Activated T-helper 1 cell treated with anti-CD3 and anti-CD28 coated beads, Interleukin-2, amount 50 U/mL, for 16 hours (primary cell): ENCODE results near the gene PAN3.

Experiments used
- DNase-seq, 2 donors: peaks; one replicate each; pipeline ENCODE4 v3.0.0-alpha.2; 2020; ENCODE audit warnings: low read depth in 1 of 2, low spot score in 1 of 2

The PAN3 gene

DNA sequence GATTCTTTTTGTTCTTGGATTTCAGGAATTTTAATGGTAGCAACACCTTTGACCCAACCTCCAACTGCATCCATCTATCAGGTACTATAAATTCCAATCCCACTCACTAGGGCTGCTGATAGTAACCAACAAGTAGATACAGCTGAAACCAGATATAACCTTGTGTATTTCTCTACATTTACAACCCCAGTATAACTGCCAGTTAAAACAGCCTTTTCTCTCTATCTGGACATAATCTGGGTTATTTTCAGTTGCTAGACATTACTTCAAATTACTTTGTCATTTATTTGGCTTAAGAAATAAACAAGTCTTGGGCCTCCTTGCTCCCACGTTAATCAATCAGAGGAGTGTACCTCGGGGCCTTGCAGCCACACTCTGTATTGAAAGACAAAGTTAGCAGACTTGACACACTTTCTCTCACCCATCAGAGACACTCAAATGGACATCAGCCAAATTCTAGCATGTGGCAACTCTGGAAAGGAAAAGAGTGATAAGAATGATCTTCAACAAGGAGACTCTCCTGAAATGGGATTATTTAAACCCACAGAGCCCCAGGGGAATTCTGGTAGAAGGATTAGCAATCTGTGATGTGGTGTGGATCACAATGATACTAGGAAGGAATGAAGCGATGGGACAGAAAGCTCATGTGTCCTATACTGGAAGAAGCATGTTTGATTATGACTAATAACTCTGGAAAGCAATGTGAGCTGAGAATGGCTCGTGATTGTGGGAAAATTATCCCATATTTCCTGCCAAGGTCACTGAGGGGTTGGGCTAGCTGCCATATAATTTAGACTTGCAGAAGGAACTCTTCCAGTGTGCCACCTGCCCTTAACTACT, 199.0 kb downstream of the PAN3 start:
- no peak for DNase-seq

GRCh38 chr13:28338006-28338574, 199.7 kb downstream of the PAN3 start:
- DNase-seq = no peak

DNA sequence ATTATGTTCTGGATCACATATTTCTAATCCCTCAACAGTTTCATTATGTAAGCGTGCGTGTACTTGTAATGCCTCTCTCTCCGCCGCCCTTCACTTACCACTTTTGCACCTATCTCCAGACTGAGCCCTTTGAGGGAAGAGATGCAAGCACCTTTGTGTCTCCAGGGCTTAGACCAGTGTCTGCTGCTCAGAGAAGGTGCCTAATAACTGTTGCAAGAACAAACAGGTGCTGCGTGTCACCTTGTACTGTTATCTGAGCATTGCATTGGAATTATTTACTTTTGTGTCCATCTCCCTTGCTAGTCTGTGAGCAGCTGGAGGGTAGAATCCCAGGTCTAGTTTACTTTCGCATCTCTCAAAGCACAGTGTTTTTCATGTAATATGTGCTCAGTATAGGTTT, 200.4 kb downstream of the PAN3 start:
- DNase-seq = no peak

DNA sequence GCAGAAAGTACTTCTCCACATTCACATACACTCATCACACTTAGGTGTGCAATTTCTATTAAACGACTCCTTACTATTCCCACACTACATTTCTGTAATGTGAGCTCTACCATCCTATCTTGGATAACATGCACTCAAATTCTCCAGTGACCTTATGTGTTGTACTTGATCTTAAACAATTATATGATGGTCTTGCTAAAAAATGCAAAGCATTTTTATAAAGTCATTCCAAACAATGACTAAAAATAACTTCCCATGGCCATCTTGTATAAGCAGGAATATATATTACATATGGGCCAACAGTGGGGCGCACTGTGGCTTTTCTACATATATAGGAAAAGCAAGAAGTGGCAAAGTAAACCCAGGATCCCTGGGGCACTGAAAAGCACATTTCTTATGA, 201.1 kb downstream of the PAN3 start:
- no peak for DNase-seq

- no peak for DNase-seq
Measured at GRCh38 chr13:28340272-28340793, 202.0 kb downstream of the PAN3 start.

- DNase-seq = no peak
Measured at GRCh38 chr13:28342251-28342650, 203.9 kb downstream of the PAN3 start.

DNA sequence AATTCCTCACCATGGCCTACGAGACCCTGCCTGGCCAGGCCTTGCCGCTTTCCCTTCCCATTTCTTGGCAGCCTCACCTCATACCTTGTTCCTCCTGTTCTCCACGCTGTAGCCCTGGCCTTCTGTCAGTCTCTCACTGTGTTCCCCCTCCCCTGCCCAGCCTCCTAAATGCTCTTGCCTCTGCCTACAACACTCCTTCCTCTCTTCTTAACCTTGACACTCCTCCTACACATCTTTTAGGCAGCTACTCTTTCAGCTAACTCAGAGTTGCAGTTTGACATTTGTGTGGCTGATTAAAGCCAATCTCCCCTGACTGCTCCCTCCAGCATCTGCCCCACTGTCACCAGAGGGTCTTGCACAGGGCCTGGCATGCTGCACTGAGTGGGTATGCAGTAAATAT, 205.8 kb downstream of the PAN3 start:
- no peak for DNase-seq
